Activated CD4-positive, alpha-beta T cell treated with anti-CD3 and anti-CD28 coated beads for 1 hour (primary cell): ENCODE results near the gene PIP5K1B.

ENCODE experiments used
- DNase-seq: peaks from one replicate; pipeline ENCODE4 v3.0.0-alpha.2; 2020

Gene PIP5K1B

DNA sequence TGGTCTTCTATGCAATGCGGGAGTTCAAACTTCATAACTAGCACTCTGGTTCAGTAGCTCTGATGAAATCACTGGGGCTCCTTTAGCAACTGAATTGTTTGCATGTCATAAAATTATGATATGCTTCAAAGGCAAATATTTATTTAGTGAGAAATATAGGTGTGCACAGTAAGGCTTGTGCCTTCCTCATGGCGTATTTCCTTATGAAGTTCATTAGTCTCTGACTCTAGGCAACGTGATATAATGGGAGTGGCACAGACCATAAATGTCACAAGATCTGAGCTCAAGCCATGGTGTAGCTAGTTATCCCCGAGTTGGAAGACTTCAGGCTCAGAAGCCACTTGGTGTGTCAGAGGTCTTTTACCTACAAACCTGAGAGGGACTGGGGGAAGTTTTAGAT, 35.5 kb downstream of the PIP5K1B start:
- no peak for DNase-seq

- DNase-seq = no peak
Measured at GRCh38 chr9:68741234-68741633, 36.2 kb downstream of the PIP5K1B start.

DNA sequence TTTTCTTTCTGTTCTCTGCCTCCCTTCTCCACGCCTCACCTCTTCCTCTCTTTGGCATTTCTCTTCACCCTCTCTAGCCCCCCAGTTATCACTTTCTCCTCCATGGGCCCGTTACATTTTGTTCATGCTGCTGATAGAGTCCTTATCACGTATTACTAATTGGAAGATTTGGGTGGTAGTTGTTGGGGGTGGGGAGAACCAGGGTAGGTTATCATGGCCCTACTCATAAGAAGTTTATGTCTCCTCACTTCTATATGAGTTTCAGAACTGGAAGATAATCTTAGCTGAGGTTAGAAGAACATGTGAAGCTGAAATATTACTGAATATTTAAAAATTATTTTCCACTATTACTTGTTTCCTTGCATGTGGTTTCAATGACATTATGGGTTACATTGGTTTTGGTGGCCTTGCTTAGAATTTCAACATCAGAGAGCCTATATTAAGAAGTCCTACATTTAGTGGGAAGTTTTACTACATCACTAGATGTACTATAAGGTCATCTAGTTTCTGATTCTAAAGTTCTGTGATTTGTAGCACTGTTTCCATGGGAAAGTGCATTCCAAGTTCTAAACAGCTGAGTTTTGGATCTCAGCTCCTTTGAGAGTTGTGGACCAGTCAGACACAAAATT, 36.8 kb downstream of the PIP5K1B start:
- no peak for DNase-seq

DNA sequence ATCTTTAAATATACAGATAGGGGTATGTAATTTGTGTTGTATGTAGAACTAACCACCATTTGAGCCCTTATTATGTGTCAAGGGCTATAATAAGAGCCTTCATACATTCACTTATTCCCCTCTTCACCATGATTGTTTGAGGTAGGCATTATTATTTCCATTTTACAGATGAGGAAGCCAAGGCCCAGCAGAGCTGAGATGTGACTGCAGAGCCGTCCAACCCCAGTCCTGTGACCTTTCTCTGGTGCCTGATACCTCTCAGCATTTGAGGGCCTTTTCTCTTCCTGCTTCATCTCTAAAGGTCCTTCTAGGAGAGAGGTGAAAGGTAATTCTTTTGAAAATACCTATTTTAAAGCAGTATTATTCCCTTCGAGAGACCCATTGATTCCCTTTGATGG, 37.3 kb downstream of the PIP5K1B start:
- no peak for DNase-seq

DNA sequence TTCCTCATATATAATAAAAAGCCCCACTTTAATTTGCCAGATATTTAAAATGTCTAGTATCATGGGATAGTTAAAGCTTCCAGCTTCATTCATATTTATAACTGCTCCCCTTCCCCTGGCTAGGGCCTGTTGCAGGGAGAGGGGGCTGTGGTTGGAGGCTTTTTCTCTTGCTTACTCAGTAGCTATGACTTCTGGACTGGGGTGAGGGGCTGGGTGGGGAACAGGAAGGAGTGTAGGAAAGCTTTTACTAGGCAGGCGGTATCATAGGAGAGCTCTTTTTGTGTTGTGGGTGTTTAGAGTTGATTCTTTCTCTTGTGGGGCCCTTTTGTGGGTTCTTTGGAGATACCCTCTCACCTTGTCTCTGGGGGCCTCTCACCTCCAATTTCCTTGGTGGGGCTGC, 39.4 kb downstream of the PIP5K1B start:
- DNase-seq = no peak

GRCh38 chr9:68746525-68746924, 41.5 kb downstream of the PIP5K1B start:
- DNase-seq = no peak

GRCh38 chr9:68747043-68747533, 42.0 kb downstream of the PIP5K1B start:
- DNase-seq = no peak

DNA sequence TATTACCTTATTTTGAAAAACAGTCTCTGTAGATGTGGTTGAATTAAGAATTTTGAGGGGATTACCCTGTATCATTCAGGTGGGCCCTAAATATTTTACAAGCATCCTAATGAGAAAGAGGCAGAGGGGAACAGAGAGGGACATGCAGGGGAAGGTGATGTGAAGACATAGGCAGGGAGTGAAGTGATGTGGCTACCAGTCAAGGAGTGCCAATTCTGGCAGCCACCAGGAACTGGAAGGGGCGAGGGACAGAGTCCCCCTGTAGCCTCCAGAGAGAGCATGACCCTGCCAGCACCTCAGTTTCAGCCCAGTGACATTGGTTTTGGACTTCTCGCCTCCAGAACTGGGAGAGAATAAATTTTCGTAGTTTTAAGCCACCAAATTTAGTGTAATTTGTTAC, 44.1 kb downstream of the PIP5K1B start:
- DNase-seq = no peak

DNA sequence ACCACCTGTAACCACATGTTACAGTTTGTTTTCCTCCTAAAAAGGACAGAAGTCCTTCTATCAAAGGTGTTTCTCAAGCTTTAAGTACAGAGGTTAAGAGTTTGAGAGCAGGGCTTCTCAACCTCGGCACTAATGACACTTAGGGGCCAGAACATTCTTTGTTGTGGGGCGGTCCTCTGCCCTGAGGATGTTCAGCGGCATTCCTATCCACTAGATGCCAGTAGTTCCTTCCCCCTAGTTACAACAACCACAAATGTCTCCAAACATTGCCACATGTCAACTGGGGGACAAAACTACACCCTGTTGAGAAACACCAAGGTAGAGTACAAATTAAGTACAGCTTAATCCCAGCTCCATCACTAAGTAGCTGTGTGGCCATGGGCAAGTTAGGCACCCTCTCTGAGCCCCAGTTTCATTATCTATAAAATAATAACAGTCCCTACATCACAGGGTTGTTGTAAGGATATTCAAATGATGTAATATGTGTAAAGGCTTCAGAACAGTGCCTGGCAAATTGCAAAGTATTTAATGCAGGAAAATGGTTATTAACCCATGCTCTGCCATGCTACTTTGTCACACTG, 44.6 kb downstream of the PIP5K1B start:
- DNase-seq = no peak

- DNase-seq = no peak
Measured at GRCh38 chr9:68750255-68750654, 45.2 kb downstream of the PIP5K1B start.

GRCh38 chr9:68750786-68751185, 45.7 kb downstream of the PIP5K1B start:
- DNase-seq = no peak

GRCh38 chr9:68751556-68751955, 46.5 kb downstream of the PIP5K1B start:
- no peak for DNase-seq

DNA sequence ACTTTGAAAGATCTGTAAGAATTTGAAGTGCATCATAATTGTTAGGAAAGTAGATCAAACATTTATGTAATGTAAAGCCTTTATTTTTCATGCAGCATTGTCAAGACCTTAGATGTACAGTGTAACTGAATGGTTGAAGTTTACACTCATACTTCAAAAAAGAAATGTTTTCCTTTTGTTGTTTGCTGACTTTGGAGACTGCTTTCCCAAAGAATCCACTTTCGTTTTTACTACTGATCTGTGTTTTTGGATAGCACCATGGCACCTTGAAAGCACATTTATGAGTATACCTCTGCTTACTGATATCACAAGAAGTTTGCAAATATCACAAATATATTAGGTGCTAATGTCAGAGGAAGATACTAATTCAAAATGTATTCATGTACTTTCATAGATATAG, 50.0 kb downstream of the PIP5K1B start:
- no peak for DNase-seq

GRCh38 chr9:68755752-68756151, 50.7 kb downstream of the PIP5K1B start:
- DNase-seq = no peak

DNA sequence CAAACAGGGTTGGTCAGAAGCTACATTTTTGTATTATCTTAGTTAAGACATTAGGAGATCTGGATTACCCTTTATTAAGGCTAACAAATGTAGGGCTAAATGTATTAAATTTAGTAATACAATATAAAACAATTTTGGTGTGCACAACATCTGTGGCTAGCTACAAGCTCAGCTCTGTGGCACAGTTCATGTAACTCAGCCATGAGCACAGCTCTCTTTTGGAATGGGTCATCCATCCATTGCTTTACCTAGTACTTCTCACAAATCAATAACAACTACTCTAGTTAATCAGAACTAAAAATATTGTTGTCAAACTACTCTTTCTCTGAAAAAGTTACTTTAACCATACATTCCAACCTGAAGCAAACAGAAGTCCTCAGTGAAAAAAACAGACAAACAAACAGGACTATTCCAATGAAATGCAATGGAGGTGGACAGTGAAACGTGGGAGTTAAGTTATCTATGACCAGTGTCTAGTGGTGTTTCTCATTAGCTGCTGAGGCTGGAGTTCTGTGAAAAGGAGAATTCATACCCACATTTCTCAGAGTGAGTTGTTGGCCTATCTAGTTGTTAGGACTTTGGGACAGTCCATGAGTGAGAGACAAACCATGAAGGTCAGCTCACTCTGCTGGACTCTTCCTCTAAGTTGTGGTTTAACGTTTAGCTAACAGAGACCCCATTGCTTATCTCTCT, 55.1 kb downstream of the PIP5K1B start:
- DNase-seq = no peak

DNA sequence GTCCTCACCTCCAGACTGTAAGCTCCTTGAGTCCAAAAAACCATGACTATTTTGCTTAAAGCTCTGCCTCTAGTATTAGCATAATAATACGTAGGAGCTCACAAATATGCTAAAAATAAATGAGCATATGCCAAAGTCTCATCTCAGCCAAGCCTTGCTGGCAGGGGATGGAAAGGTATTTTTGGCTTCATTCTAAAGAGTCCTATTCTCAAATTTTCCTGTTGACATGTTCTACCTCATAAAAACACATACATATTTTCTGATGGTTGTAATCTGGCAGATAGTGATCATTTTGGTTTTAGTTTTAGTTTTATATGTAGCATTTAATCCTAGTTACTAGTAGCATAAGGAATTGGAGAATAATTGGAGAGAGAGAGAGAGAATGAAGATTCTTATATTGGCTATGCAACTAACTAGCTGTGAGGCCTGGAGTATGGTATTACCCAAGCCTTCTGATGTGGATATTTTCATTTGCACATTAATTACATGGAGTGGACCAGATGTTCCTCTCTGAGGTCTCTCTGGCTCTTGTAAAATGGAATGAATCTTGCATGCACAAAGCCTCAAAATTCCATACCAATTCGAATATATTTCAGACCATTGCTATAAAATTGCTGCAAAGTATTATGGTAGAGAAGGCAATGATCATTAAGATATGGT, 55.8 kb downstream of the PIP5K1B start:
- no peak for DNase-seq

GRCh38 chr9:68762570-68762969, 57.5 kb downstream of the PIP5K1B start:
- DNase-seq = no peak

DNA sequence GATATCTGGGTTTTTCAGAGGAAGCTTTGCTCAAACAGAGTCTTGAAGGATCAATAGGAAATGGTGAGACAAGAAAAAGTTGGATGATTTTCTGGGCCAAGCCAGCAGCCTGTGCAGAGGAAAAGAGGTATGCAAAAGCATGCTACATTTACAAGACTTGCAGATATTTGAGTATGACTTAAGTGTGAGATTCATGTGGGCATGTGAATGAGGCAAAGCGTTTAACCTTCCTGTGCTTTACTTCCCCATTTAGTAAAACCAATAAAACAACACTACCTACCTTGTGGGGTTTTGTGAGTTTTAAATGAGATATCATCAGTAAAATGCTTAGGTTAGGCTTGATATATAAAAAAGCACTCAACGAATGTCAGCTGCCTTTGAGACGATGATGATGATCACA, 58.1 kb downstream of the PIP5K1B start:
- DNase-seq = no peak

DNA sequence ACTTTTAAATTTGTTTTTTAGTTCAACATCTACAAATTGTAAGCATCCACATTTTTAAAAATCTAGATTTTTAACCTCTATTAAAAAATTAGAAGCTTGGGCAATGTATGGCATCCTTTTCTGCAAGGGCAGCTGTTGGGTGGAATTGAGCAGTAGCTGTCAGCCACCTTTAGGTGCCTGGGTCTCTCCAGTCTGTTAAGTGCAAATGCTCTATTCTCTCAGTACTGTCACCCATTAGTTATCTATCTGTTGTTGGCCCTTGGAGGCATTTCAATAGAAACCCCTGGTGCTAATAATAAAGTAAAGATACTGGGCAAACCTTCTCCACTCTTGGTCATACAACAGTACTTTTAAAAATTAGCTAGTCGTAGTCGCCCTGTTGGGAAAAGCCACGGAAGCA, 63.6 kb downstream of the PIP5K1B start:
- no peak for DNase-seq

DNA sequence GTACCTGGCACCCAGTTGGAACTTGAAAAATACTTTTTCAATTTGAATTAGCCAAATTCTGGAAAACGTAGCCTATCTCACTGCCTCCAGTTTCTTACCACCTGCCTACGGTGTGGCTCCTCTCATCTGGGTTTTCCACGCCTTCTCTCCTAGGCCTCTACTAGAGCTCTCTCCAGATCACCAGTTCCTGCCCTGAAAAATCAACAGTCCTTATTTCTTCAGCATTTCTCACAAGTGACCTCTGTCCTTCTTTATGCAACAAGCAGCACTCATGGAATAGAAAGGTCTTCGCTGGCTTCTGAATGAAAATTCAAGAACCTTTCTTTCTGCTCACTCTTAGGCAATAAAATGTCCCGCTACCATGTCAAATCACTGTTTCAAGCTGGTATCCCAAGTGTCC, 64.8 kb downstream of the PIP5K1B start:
- DNase-seq = no peak

DNA sequence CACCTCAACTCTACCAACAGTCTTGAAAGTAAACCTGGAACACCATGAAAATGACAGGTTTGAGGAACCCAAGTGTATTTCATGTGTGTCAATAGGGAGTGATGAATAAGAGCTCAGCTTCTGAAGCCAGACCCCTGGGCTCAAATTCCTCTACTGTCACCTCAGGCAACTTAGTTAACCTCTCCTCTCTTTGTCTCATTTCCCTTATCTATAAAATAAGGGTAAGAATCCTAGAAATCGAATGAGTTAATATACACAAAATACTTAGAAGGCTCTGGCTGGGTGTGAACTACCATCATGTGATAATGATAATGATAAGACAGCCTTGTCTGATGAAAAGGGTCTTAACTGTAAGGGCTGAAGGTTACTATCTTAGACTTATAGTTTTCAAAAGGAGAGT, 66.3 kb downstream of the PIP5K1B start:
- DNase-seq = no peak

DNA sequence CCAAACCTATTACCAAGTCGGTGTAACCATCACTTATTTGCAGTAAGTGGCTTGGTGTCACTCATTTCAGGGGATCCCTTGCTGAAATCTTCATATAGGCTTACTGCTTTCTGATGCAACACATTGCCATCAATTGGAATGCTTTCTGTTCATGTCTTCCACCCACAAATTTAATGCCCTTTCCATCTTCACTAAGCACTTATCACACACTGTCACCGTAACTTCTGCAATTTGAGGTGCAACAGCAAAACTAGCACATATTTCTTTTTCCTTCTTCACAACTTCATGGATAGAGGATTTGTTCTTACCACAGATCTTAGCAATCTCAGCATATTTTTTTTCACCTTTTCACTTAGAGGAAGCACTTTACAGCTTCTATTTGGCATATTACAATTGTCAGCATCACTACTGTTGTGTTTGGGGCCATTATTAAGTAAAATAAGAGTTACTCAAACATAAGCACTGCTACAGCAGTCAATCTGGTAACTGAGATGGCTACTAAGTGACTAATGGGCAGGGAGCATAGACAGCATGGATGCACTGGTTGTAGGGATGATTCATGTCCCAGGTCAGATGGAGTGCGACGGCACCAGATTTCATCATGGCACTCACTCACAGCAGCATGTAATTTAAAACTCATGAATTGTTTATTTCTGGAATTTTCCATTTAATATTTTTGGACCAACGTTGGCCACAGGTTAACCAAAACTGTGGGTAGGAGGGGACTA, 70.1 kb downstream of the PIP5K1B start:
- no peak for DNase-seq

DNA sequence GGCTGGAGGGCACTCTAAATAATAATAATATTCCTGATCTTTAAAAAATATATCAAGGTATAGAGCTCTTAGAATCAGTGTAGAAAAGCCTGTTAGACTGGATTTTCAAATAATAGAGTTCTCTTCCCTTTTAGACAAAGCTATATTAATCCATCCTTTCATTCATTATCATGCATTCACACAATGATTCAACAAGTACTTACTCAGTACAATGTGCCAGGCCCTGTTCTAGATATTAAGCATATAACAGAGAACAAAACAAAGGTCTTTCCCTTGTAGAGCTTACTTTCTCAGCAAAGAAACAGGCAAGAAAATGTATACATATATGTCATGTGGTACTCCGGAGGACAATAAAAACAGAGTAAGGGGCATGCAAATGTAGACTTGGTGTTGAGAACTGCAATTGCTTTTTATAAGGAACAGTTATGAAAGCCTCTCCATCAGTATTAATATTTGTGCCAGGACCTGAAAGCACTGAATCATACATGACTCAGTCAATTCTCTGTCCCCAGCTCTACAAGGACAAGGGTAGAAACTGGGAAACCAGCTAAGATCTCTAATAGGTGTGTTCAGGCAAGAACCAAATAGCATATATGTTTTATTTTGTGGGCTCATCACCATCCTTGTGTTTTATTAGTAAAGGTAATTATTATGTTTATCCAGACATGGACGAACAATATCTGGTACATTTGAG, 72.2 kb downstream of the PIP5K1B start:
- no peak for DNase-seq
